UCSD-AML1 (cell line): ENCODE measurements around the gene TRIP4.
"Not testable (repeated sequence)": the region's sequence is repeated elsewhere in the genome, so short reads cannot be mapped to it uniquely, and the experiment has no call there.

Source experiments
- DNase-seq: peaks from one replicate; lab custom pipeline; 2025; ENCODE audit not compliant: unreplicated experiment; lab: John Stamatoyannopoulos, UW

TRIP4 gene

GRCh38 chr15:64387562-64388168 is at the start of gene TRIP4:
TSS of gene TRIP4 (plus strand) at chr15:64387836. CDS start at chr15:64387864, 28 bp downstream.
- peak; percentile 96 for DNase-seq

GRCh38 chr15:64340355-64340754 is 47.3 kb upstream of the TRIP4 start:
- no peak for DNase-seq

GRCh38 chr15:64341961-64342360 is 45.7 kb upstream of the TRIP4 start:
- no peak for DNase-seq

- no peak for DNase-seq
Measured at GRCh38 chr15:64343222-64343621, 44.4 kb upstream of the TRIP4 start.

GRCh38 chr15:64343841-64344240 is 43.8 kb upstream of the TRIP4 start:
- no peak for DNase-seq

- no peak for DNase-seq
Measured at GRCh38 chr15:64344651-64345294, 42.9 kb upstream of the TRIP4 start.

GRCh38 chr15:64346242-64346641 is 41.4 kb upstream of the TRIP4 start:
- DNase-seq = not testable (repeated sequence)

GRCh38 chr15:64348455-64348854 is 39.2 kb upstream of the TRIP4 start:
- no peak for DNase-seq

- no peak for DNase-seq
Measured at GRCh38 chr15:64349375-64349774, 38.3 kb upstream of the TRIP4 start.

GRCh38 chr15:64351265-64351664 is 36.4 kb upstream of the TRIP4 start:
- no peak for DNase-seq

- DNase-seq = no peak
Measured at GRCh38 chr15:64354688-64355344, 32.8 kb upstream of the TRIP4 start.

GRCh38 chr15:64355348-64355943 is 32.2 kb upstream of the TRIP4 start:
- peak; percentile 47 for DNase-seq

GRCh38 chr15:64355944-64356709 is 31.5 kb upstream of the TRIP4 start, which contains the start of gene CSNK1G1:
TSS of gene CSNK1G1 (minus strand) at chr15:64356173. CDS start at chr15:64300499, 55,674 bp downstream.
- peak; percentile 97 for DNase-seq

- no peak for DNase-seq
Measured at GRCh38 chr15:64356710-64357040, 31.0 kb upstream of the TRIP4 start.

- no peak for DNase-seq
Measured at GRCh38 chr15:64361259-64361658, 26.4 kb upstream of the TRIP4 start.

- DNase-seq = no peak
Measured at GRCh38 chr15:64369078-64369607, 18.5 kb upstream of the TRIP4 start.

- DNase-seq = not testable (repeated sequence)
Measured at GRCh38 chr15:64371383-64371782, 16.3 kb upstream of the TRIP4 start.

- DNase-seq = peak; percentile 30
Measured at GRCh38 chr15:64373360-64373759, 14.3 kb upstream of the TRIP4 start.

GRCh38 chr15:64379216-64379960 is 8.2 kb upstream of the TRIP4 start:
- no peak for DNase-seq
